ENCODE results near the gene TBL3. TPM values are rescaled to one million over a fixed set of nuclear protein-coding genes. Genes with fewer than 3 reads are reported as not detected.

Gene TBL3
- total RNA-seq, 1 donor from 2014 or later, result 87.5 TPM

DNA sequence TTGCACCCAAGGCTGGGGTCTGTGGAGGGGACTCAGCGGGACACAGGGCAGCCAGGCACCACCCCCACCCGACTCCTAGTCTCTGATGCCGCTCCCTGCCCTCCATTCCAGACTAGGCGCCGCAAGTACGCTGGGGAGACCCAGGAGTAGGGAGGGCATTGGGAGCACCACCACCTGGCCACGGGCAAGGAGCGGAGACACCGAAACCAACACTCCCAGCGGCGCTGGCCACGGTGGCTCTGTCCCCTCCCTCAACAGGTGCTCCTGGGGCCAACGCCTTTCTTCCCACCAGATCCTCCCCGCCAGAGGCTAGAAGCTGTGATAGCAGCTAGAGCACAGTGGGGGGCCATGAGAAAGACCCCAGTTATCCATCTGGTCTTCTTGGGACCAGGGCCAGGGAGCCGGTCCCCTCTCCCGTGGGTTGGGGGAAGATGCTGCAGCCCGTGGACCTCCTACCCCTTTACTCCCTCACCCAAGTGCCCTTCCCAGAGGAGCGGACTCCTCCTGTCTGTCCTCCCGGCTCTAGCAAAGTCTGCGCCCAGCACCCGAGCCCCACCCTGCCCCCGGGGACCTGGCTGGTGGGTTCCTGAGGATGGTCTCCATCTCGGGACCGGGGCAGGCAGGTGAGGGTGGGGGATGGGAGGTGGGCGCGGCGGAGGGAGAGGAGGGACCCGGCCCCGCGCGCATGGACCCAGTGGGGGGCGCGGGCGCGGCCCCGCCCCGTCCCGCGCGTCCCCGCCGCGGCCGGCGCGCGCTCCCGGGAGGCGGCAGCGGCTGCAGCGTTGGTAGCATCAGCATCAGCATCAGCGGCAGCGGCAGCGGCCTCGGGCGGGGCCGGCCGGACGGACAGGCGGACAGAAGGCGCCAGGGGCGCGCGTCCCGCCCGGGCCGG lies 17.6 kb downstream of the TBL3 start, which contains the start of gene SYNGR3:
SYNGR3 (plus strand) TSS at position 762 of the 892 bp plus-strand sequence. CDS start 133 bp downstream, outside the sequence.
- peak within 1 kb of the TSS; percentile 86 for H3K4me3 Mint-ChIP-seq
- intact Hi-C loops (cut with micrococcal nuclease), result loop anchor here (1.0 to 5.0 kb wide), 3 partner anchors 17 to 58 kb away; partner anchors contain the start of genes NTHL1, RPS2, TBL3 and TSC2
- H3K27me3 Mint-ChIP-seq, result peaks cover 13% of the 10 kb centered on the region
- H3K27ac Mint-ChIP-seq, result peak within 1 kb of the TSS; percentile 83
- H3K4me1 Mint-ChIP-seq, result peaks cover 17% of the 10 kb centered on the region
- peak; percentile 78 for DNase-seq
- peaks cover 14% of the 10 kb centered on the region for H3K36me3 Mint-ChIP-seq (ENCODE audit: low read depth)
- no peaks in the 10 kb centered on the region for H3K9me3 Mint-ChIP-seq

DNA sequence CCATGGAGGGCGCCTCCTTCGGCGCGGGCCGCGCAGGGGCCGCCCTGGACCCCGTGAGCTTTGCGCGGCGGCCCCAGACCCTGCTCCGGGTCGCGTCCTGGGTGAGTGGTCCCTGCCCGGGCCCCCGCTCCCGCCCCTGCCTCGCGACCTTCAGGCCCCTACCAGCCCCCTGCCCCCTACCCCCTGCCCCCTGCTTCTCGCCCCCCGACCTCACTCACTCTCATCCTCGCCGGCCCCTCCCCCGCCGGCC lies 18.2 kb downstream of the TBL3 start:
- peaks cover 17% of the 10 kb centered on the region for H3K4me1 Mint-ChIP-seq
- H3K27me3 Mint-ChIP-seq, result peaks cover 13% of the 10 kb centered on the region
- no peak for DNase-seq
- peak overlapping the region; percentile 86 for H3K4me3 Mint-ChIP-seq
- no peak overlapping the region for H3K27ac Mint-ChIP-seq
- H3K9me3 Mint-ChIP-seq, result no peaks in the 10 kb centered on the region
- peaks cover 11% of the 10 kb centered on the region for H3K36me3 Mint-ChIP-seq (ENCODE audit: low read depth)
- intact Hi-C loops (cut with micrococcal nuclease), result loop anchor here (1.0 to 5.0 kb wide), 3 partner anchors 18 to 57 kb away; partner anchors contain the start of genes NTHL1, RPS2, TBL3 and TSC2

- Mint-ChIP-seq H3K9me3 (no peaks in the 10 kb centered on the region), H3K27ac (peak overlapping the region; percentile 83), H3K4me1 (peaks cover 17% of the 10 kb centered on the region), H3K27me3 (peaks cover 13% of the 10 kb centered on the region), H3K36me3 (ENCODE audit: low read depth) (peaks cover 15% of the 10 kb centered on the region), H3K4me3 (peak overlapping the region; percentile 86)
- DNase-seq, result peak; percentile 88
- intact Hi-C loops (cut with micrococcal nuclease), result loop anchor here (1.0 to 5.0 kb wide), 3 partner anchors 18 to 57 kb away; partner anchors contain the start of genes NTHL1, RPS2, TBL3 and TSC2
Observed at GRCh38 chr16:1990351-1991134, 18.7 kb downstream of the TBL3 start.

DNA sequence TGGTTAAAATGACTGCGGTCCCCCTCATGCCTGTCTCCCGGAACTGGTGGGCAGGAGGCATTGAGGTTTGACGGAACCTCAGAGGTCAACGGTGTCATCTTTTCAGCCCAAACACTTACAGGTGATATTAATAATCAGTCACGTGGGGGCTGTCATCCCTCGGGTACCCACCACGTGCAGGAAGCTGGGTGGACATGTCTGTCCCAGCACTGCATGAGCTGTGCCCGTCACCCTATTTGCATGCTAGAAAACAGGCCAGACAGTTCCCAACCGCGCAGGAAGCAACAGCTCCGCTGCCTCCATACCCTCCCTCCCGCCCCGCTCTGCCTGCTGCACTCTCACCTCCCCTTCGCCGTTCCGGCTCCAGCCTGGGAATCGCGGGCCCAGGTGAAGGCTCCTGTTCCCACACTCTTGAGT lies 19.3 kb downstream of the TBL3 start:
- Mint-ChIP-seq H3K36me3 (ENCODE audit: low read depth) (peaks cover 19% of the 10 kb centered on the region), H3K27me3 (peaks cover 13% of the 10 kb centered on the region), H3K27ac (peak overlapping the region; percentile 83), H3K9me3 (no peaks in the 10 kb centered on the region), H3K4me3 (peak overlapping the region; percentile 86), H3K4me1 (peaks cover 18% of the 10 kb centered on the region)
- intact Hi-C loops (cut with micrococcal nuclease), result loop anchor here (2.0 to 5.0 kb wide), 2 partner anchors 26 to 56 kb away; partner anchors contain the start of genes NTHL1, RPS2 and TSC2
- peak; percentile 82 for DNase-seq

DNA sequence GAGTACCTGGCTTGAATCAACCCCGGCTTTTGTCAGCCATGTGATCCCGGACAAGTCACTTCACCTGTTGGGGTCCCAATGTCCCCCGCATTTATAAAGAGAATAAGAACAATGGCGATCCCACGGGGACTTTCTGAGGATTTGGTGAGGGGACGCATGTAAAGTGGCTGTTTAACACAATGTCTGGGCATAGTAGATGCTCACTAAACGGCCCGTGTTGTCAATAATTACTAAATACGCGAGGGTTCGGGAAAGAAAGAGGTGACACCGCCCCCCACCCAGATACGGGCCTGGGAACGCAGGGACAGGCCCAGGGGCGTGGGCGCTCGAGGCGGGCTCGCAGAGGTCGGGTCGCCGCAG lies 19.7 kb downstream of the TBL3 start:
- peak overlapping the region; percentile 86 for H3K4me3 Mint-ChIP-seq
- no peaks in the 10 kb centered on the region for H3K9me3 Mint-ChIP-seq
- H3K4me1 Mint-ChIP-seq, result peaks cover 19% of the 10 kb centered on the region
- intact Hi-C loops (cut with micrococcal nuclease), result loop anchor here (2.0 to 5.0 kb wide), 2 partner anchors 27 to 56 kb away; partner anchors contain the start of genes NTHL1, RPS2 and TSC2
- H3K27me3 Mint-ChIP-seq, result peaks cover 13% of the 10 kb centered on the region
- peak overlapping the region; percentile 83 for H3K27ac Mint-ChIP-seq
- peaks cover 16% of the 10 kb centered on the region for H3K36me3 Mint-ChIP-seq (ENCODE audit: low read depth)
- no peak for DNase-seq

- H3K4me3 Mint-ChIP-seq, result peak overlapping the region; percentile 86
- intact Hi-C loops (cut with micrococcal nuclease), result loop anchor here (1.0 to 5.0 kb wide), 4 partner anchors 8 to 55 kb away; partner anchors contain the start of genes GFER, NTHL1, RPS2 and TSC2
- H3K4me1 Mint-ChIP-seq, result peaks cover 21% of the 10 kb centered on the region
- H3K27me3 Mint-ChIP-seq, result peaks cover 13% of the 10 kb centered on the region
- peak overlapping the region; percentile 83 for H3K27ac Mint-ChIP-seq
- H3K9me3 Mint-ChIP-seq, result no peaks in the 10 kb centered on the region
- H3K36me3 Mint-ChIP-seq (ENCODE audit: low read depth), result peaks cover 14% of the 10 kb centered on the region
- peak; percentile 98 for DNase-seq
Observed at GRCh38 chr16:1991948-1992703, 20.3 kb downstream of the TBL3 start.

DNA sequence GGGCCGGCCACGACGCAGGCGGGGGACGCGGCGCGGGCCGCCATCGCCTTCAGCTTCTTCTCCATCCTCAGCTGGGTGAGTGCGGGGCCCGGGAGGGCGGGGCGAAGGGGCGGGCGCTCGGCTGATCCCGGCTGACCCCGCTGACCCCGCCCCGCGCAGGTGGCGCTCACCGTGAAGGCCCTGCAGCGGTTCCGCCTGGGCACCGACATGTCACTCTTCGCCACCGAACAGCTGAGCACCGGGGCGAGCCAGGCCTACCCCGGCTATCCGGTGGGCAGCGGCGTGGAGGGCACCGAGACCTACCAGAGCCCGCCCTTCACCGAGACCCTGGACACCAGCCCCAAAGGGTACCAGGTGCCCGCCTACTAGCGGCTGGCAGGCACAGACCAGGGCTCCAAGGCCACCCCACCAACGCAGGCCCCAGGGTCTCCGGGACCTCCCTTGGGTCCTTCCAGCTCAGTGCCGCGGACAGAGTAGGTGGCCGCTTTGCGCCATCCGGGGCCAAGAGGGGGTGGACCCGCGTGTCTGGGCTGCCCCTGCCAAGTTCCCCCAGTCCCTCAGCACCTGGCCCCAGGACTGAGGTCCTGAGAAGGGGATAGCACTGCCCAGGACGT lies 21.0 kb downstream of the TBL3 start:
- no peak overlapping the region for H3K27ac Mint-ChIP-seq
- H3K27me3 Mint-ChIP-seq, result peaks cover 13% of the 10 kb centered on the region
- no peak for DNase-seq
- no peaks in the 10 kb centered on the region for H3K9me3 Mint-ChIP-seq
- H3K4me1 Mint-ChIP-seq, result peaks cover 21% of the 10 kb centered on the region
- H3K4me3 Mint-ChIP-seq, result no peak overlapping the region
- intact Hi-C loops (cut with micrococcal nuclease), result loop anchor here (1.0 to 5.0 kb wide), 3 partner anchors 9 to 54 kb away; partner anchors contain the start of genes GFER, NTHL1 and TSC2
- H3K36me3 Mint-ChIP-seq (ENCODE audit: low read depth), result peaks cover 18% of the 10 kb centered on the region

GRCh38 chr16:1993731-1994131 lies 21.9 kb downstream of the TBL3 start:
- no peak for DNase-seq
- H3K9me3 Mint-ChIP-seq, result no peaks in the 10 kb centered on the region
- peaks cover 9% of the 10 kb centered on the region for H3K27me3 Mint-ChIP-seq
- H3K4me3 Mint-ChIP-seq, result no peak overlapping the region
- H3K36me3 Mint-ChIP-seq (ENCODE audit: low read depth), result peaks cover 17% of the 10 kb centered on the region
- intact Hi-C loops (cut with micrococcal nuclease), result loop anchor here (5.0 kb wide), 1 partner anchor 54 kb away; the partner anchor contains the start of genes NTHL1 and TSC2
- peaks cover 19% of the 10 kb centered on the region for H3K4me1 Mint-ChIP-seq
- peak overlapping the region; percentile 74 for H3K27ac Mint-ChIP-seq

- DNase-seq, result no peak
- H3K9me3 Mint-ChIP-seq, result no peaks in the 10 kb centered on the region
- intact Hi-C loops (cut with micrococcal nuclease), result no loop called here
- H3K36me3 Mint-ChIP-seq (ENCODE audit: low read depth), result peaks cover 32% of the 10 kb centered on the region
- no peak overlapping the region for H3K27ac Mint-ChIP-seq
- H3K4me1 Mint-ChIP-seq, result peaks cover 8% of the 10 kb centered on the region
- H3K27me3 Mint-ChIP-seq, result no peaks in the 10 kb centered on the region
- no peak overlapping the region for H3K4me3 Mint-ChIP-seq
Observed at GRCh38 chr16:1997494-1998359, 25.9 kb downstream of the TBL3 start.

- peaks cover 32% of the 10 kb centered on the region for H3K36me3 Mint-ChIP-seq (ENCODE audit: low read depth)
- no peak overlapping the region for H3K27ac Mint-ChIP-seq
- H3K27me3 Mint-ChIP-seq, result no peaks in the 10 kb centered on the region
- peaks cover 8% of the 10 kb centered on the region for H3K4me1 Mint-ChIP-seq
- no peak overlapping the region for H3K4me3 Mint-ChIP-seq
- no peak for DNase-seq
- H3K9me3 Mint-ChIP-seq, result no peaks in the 10 kb centered on the region
- intact Hi-C loops (cut with micrococcal nuclease), result no loop called here
Observed at GRCh38 chr16:1998360-1998835, 26.5 kb downstream of the TBL3 start.

DNA sequence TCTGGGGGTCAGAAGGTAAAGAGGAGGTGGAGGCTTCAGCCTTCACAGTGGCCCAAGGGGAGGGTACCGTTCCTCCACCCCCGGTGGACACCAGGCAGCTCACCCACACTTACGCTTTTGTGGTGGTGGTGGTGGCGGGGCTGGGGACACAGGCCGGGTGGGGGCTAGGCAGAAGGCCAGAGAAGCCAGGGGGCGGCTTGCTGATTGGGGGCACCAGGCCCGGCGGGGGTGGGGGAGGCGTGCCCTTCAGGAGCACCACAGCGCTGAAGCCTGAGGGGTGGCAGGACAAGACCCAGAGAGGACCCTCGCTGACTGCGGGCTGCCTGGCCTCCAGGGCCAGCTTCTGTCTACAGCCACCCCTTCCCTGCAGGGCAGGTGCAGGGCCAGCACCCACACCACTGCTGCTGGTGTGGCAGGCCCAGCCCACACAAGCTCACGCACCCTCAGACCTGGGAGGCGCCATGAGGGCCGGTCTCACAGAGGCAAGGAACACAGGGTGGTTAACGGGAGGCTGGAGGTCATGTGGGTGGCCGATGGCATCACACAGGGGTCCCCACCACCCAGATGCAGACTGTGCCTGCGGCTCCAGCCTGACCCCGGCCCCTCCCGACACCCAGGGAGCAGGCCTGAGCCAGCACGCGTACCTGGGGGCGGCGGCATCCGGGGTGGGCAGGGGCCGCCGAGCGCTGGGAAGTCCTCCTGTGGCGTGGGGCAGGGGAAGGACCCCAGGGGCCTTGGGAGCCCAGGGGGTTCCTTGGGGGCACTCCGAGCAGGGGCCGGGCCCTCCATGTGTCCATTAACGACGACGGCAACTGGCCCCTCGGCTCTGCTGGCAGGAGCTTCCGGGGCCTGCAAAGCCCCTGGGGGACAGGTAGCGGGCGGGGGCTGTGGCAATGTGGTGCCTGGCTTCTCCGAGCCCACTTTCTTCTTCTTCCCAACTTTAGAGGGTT lies 27.3 kb downstream of the TBL3 start:
- intact Hi-C loops (cut with micrococcal nuclease), result no loop called here

More for the DNA sequence above, 27.3 kb downstream of the TBL3 start:
- peaks cover 7% of the 10 kb centered on the region for H3K4me1 Mint-ChIP-seq
- H3K27ac Mint-ChIP-seq, result no peak overlapping the region
- H3K4me3 Mint-ChIP-seq, result no peak overlapping the region
- DNase-seq, result no peak
- no peaks in the 10 kb centered on the region for H3K27me3 Mint-ChIP-seq
- no peaks in the 10 kb centered on the region for H3K9me3 Mint-ChIP-seq
- H3K36me3 Mint-ChIP-seq (ENCODE audit: low read depth), result peaks cover 32% of the 10 kb centered on the region

Measured in activated CD4-positive, alpha-beta T cell treated with anti-CD3 and anti-CD28 coated beads, Interleukin-2, amount 10 ng/mL, durations not matched to agents 24 days and 14 days (primary cell).